HEK293T (cell line): ENCODE measurements around the gene TMEM178A.

Source experiments
- CTCF ChIA-PET: fragments of 350-600 bp; formaldehyde crosslinking; extraction: SDS; loops from one replicate; lab custom pipeline; 2021; ENCODE audit warnings: antibody characterized with exemption, inconsistent platforms; lab: Yijun Ruan, JAX
- POLR2A ChIA-PET: fragments of 350-600 bp; formaldehyde crosslinking; extraction: SDS; loops from one replicate; lab custom pipeline; 2020; ENCODE audit warnings: antibody characterized with exemption, inconsistent platforms; lab: Yijun Ruan, JAX
- DNase-seq: peaks from one replicate; pipeline ENCODE4 v3.0.0; 2012; ENCODE audit warnings: mixed read lengths; ENCODE audit errors: extremely low spot score
- ARNT ChIP-seq: fragments of 450-650 bp; IDR thresholded peaks from 2 replicates; pipeline ENCODE4 v1.6.1; 2017; ENCODE audit warnings: mild to moderate bottlenecking
- BHLHE40 ChIP-seq: fragments of 450-650 bp; IDR thresholded peaks from 2 replicates; pipeline ENCODE4 v1.6.1; 2016; ENCODE audit warnings: mild to moderate bottlenecking, moderate library complexity, borderline replicate concordance
- CTBP1 ChIP-seq: fragments of 450-650 bp; IDR thresholded peaks from 2 replicates; pipeline ENCODE4 v1.6.1; 2016; ENCODE audit warnings: borderline replicate concordance
- ELF4 ChIP-seq: fragments of 450-650 bp; IDR thresholded peaks from 2 replicates; pipeline ENCODE4 v1.6.1; 2017; ENCODE audit warnings: antibody characterized with exemption
- FOXA1 ChIP-seq: fragments of 450-650 bp; IDR thresholded peaks from 2 replicates; pipeline ENCODE4 v1.6.1; 2016; ENCODE audit warnings: mild to moderate bottlenecking
- FOXK2 ChIP-seq: fragments of 450-650 bp; IDR thresholded peaks from 2 replicates; pipeline ENCODE4 v1.6.1; 2016; ENCODE audit warnings: mild to moderate bottlenecking
- FOXM1 ChIP-seq: fragments of 450-650 bp; IDR thresholded peaks from 2 replicates; pipeline ENCODE4 v1.6.1; 2017; ENCODE audit warnings: mild to moderate bottlenecking, borderline replicate concordance
- HDGF ChIP-seq: fragments of 450-650 bp; IDR thresholded peaks from 2 replicates; pipeline ENCODE4 v1.6.1; 2017; ENCODE audit warnings: antibody characterized with exemption, borderline replicate concordance
- L3MBTL2 ChIP-seq: fragments of 450-650 bp; conservative IDR thresholded peaks from 2 replicates; pipeline ENCODE4 v1.6.1; 2016; ENCODE audit warnings: mild to moderate bottlenecking
- LEF1 ChIP-seq: fragments of 450-650 bp; IDR thresholded peaks from 2 replicates; pipeline ENCODE4 v1.6.1; 2017; ENCODE audit warnings: mild to moderate bottlenecking, borderline replicate concordance
- NFRKB ChIP-seq: fragments of 450-650 bp; IDR thresholded peaks from 2 replicates; pipeline ENCODE4 v1.6.1; 2016; ENCODE audit warnings: mild to moderate bottlenecking, moderate library complexity
- SP1 ChIP-seq: fragments of 450-650 bp; IDR thresholded peaks from 2 replicates; pipeline ENCODE4 v1.6.1; 2017
- SUZ12 ChIP-seq: fragments of 450-650 bp; IDR thresholded peaks from 2 replicates; pipeline ENCODE4 v1.6.1; 2016; ENCODE audit warnings: mild to moderate bottlenecking
- TARDBP ChIP-seq: fragments of 450-650 bp; IDR thresholded peaks from 2 replicates; pipeline ENCODE4 v1.6.1; 2016
- ZNF384 ChIP-seq: fragments of 450-650 bp; IDR thresholded peaks from 2 replicates; pipeline ENCODE4 v1.6.1; 2016
- TF ChIP-seq, protein P1 (sequence below): fragments of 450-650 bp; IDR thresholded peaks from 2 replicates; pipeline ENCODE4 v1.6.1; 2016

TMEM178A gene

DNA sequence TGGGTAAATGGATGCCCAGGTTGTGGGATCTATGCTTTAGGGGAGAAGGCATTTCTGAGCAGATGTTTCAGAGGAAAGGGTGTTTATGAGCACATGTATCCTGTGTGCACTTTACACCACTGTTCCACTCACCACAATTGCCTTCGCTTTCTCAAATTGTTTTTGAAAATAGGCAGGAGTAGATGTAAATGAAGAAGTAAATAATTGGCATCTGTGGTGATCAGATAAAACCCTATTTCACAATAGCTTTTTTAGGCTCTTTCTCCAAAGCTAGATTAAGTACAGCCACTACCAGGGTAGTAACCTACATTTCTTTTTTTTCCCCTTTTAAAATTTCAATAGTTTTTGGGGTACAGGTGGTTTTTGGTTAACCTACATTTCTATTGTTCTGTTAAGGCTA is 40.6 kb downstream of the TMEM178A start:
- CTCF ChIA-PET, result interaction anchor here (0.6 kb wide), 1 partner anchor 812 kb away, joined by 3 read pairs; no protein-coding TSS in a partner anchor
- DNase-seq, result no peak
- TF ChIP-seq ARNT, result no peak
- TF ChIP-seq BHLHE40, result no peak
- no peak for TF ChIP-seq ZNF384
- TF ChIP-seq SUZ12, result no peak
- no peak for TF ChIP-seq FOXK2
- TF ChIP-seq NFRKB, result no peak
- TF ChIP-seq ELF4, result no peak
- TF ChIP-seq LEF1, result no peak
- no peak for TF ChIP-seq FOXM1
- TF ChIP-seq HDGF, result no peak
- TF ChIP-seq FOXA1, result no peak
- POLR2A ChIA-PET, result no interaction called here

DNA sequence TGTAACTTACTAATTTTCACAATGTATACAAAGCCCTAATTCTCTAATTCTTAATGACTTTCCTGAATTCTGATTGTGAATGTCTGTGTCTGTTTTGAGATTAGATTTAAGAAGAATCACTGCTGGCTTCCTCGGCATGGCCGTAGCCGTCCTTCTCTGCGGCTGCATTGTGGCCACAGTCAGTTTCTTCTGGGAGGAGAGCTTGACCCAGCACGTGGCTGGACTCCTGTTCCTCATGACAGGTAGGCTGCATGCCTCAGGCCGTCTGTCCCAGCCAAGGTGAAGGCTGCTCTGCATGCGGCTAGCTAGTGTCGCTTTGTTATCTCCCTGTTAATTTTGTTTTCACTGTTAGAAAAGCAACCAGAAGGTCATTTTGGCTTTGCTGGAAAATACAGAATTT is 41.2 kb downstream of the TMEM178A start:
- DNase-seq, result no peak
- TF ChIP-seq ELF4 (no peak), FOXK2 (no peak), FOXA1 (no peak), HDGF (no peak), ZNF384 (no peak), CTBP1 (no peak), FOXM1 (no peak), SP1 (no peak), TARDBP (no peak), BHLHE40 (no peak), NFRKB (no peak), ARNT (no peak), SUZ12 (no peak), LEF1 (no peak)
- TF ChIP-seq, protein P1, sequence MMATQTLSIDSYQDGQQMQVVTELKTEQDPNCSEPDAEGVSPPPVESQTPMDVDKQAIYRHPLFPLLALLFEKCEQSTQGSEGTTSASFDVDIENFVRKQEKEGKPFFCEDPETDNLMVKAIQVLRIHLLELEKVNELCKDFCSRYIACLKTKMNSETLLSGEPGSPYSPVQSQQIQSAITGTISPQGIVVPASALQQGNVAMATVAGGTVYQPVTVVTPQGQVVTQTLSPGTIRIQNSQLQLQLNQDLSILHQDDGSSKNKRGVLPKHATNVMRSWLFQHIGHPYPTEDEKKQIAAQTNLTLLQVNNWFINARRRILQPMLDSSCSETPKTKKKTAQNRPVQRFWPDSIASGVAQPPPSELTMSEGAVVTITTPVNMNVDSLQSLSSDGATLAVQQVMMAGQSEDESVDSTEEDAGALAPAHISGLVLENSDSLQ, result no peak
- POLR2A ChIA-PET, result no interaction called here
- CTCF ChIA-PET, result no interaction called here

DNA sequence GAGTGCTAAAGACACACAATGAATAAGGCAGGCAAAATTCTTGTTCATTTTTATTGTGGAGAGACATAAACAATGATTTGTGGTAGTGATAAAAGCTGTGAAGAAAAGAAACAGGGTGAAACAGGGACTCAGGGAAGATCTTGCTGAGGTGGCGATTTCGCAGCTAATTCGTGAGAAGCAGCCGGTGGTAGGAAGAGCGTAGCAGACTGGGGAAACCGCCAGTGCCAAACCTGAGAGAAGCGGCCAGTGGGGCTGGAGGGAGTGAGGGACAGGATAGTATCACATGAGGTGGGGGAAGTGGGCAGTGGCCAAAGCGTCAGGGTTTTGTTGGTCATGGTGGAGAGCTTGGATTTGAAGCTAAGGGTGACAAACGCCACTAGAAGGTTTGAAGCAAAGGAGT is 42.3 kb downstream of the TMEM178A start:
- ChIA-PET POLR2A (no interaction called here), CTCF (no interaction called here)
- no peak for DNase-seq
- TF ChIP-seq FOXK2 (no peak), HDGF (no peak), SP1 (no peak), ELF4 (no peak), TARDBP (no peak), FOXM1 (no peak), NFRKB (no peak), BHLHE40 (no peak), SUZ12 (no peak), CTBP1 (no peak), L3MBTL2 (no peak), LEF1 (no peak), ZNF384 (no peak)
- TF ChIP-seq, protein P1, result no peak

DNA sequence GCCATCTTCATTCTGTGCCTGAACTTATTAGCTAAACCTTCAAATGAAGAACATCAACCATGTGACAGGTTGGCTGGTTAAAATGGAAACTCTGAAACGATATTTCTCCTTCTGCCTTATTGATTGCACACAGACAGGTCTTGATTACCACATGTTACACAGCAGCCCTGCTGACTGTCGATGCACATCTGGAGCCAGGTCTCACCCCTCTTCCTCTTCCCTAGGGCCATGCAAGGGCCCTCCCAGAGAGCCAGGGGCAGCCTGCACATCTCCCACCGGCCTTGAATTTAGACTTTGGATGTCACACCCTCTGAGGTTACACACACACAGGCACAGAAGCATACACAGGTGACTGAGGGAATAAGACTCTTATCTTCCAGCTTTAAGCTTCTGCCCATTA is 45.1 kb downstream of the TMEM178A start:
- CTCF ChIA-PET, result no interaction called here
- no peak for TF ChIP-seq L3MBTL2
- no peak for TF ChIP-seq HDGF
- no peak for TF ChIP-seq FOXA1
- no peak for TF ChIP-seq NFRKB
- no peak for TF ChIP-seq SUZ12
- no peak for TF ChIP-seq BHLHE40
- no peak for TF ChIP-seq ZNF384
- no peak for TF ChIP-seq LEF1
- TF ChIP-seq FOXK2, result no peak
- TF ChIP-seq TARDBP, result no peak
- TF ChIP-seq SP1, result no peak
- TF ChIP-seq CTBP1, result no peak
- TF ChIP-seq ARNT, result no peak
- TF ChIP-seq ELF4, result no peak
- TF ChIP-seq, protein P1, result no peak
- no peak for TF ChIP-seq FOXM1
- no peak for DNase-seq
- POLR2A ChIA-PET, result no interaction called here

DNA sequence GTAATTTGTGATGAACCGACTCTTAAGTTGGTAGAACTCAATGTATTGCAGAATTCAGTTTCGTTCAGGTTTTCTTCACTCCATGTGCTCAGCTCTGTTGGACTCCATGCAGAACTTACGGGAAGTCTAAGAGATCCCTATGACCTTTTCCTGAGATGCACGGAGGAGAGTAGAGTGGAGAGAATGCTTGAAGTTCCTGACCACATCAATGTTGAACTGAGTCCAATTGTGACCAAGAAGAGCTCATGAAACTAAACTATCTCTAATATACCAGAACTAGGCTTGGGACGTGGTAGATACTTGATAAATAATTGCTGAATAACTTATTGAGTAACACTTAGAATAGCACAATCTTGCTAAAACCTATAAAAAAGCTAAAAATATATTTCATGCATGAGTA is 47.2 kb downstream of the TMEM178A start:
- ChIA-PET POLR2A (no interaction called here), CTCF (no interaction called here)
- no peak for DNase-seq
- no peak for TF ChIP-seq BHLHE40
- TF ChIP-seq TARDBP, result no peak
- no peak for TF ChIP-seq FOXM1
- TF ChIP-seq FOXA1, result no peak
- no peak for TF ChIP-seq ARNT
- TF ChIP-seq CTBP1, result no peak
- no peak for TF ChIP-seq ELF4

DNA sequence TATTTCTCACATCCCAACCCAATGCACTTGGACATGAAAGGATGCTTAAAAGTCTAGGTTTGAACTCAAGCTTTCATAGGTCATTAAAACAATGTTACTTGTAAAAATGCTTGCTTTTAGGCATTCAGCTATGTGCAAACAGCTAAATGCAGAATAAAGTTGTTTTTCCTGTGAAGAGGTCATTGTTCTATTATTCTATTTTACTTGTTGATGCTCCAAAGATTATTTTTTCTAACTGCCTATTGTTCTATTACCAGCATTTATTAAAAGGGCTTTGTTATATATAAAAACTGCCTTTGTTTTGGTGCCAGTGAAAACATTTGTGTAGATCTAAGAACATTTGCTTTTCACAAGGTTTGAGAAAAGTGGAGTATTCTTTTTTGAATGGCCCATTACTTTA is 49.4 kb downstream of the TMEM178A start:
- CTCF ChIA-PET, result no interaction called here
- TF ChIP-seq L3MBTL2 (no peak), TARDBP (no peak), LEF1 (no peak), ELF4 (no peak), BHLHE40 (no peak), CTBP1 (no peak), SP1 (no peak), FOXK2 (no peak), HDGF (no peak), FOXA1 (no peak)
- DNase-seq, result no peak
- POLR2A ChIA-PET, result no interaction called here
